ENCODE measurements around the gene TMEM121B.

The TMEM121B gene

DNA sequence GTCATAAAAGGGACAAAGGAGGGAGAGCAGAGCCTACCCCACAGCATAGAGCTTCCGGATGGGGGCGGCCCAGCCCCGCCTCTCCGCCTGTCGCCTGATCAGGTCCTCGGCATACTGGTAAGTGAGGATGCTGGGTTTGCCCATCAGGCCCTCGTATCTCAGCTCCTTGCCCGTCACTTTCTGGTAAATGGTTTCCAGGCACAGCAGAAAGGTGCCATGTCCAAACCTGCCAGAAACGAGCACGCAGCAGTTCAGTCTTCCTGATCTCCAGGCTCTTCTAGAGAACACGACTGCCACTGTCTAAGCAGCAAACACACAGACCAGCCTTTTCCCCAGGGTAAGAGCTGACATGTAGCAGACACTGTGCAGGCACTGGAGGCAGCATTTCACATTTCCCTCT lies 17.4 kb upstream of the TMEM121B start:
- DNase-seq (ENCODE audit: low read depth in 2 of 2): no peak

DNA sequence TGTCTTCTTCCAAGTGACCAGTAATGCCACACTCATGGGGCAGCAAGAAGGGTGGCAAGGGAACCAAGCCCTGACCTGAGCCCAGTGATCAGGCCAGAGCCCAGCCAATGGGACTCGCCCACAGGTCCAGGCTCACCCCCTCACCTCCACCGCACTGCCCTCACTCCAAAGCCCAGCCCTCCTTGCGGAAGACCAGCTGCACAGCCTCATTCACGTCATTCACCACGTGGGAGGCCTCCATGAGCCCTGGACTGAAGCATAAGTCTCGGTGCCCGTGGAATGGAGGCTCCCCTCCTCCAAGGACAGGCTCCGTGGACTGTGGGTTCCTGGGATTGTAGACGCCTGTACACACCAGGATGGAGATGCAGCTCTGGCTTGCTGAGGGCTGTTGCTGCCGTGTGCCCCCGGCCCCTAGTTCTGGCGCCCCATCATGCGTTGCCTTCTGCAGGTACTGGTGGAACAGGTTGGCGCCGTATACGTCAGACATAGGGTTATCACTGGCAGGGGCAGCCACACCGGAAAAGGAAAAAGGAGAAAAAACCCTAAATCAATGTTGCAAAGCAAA lies 16.8 kb upstream of the TMEM121B start:
- no peak for DNase-seq (ENCODE audit: low read depth in 2 of 2)

DNA sequence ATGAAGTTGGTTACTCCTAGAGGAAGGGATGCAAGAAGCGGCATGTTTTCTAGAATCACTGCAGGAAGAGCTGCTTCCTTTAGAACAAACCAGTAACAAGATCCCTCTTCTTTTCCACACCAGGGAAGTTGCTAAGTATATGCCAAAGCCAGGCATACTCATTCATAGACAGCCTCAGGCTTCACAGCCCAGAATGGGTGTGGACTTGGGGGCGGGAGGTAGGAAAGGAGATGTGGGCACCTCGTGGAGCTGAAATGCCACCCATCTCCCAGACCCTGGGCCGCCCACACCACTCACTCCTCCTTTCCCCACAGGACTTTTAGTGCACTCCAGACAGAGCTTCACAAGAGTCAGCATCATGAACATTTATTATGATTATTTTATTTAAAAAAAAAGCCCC lies 16.0 kb upstream of the TMEM121B start:
- DNase-seq (ENCODE audit: low read depth in 2 of 2): no peak

DNA sequence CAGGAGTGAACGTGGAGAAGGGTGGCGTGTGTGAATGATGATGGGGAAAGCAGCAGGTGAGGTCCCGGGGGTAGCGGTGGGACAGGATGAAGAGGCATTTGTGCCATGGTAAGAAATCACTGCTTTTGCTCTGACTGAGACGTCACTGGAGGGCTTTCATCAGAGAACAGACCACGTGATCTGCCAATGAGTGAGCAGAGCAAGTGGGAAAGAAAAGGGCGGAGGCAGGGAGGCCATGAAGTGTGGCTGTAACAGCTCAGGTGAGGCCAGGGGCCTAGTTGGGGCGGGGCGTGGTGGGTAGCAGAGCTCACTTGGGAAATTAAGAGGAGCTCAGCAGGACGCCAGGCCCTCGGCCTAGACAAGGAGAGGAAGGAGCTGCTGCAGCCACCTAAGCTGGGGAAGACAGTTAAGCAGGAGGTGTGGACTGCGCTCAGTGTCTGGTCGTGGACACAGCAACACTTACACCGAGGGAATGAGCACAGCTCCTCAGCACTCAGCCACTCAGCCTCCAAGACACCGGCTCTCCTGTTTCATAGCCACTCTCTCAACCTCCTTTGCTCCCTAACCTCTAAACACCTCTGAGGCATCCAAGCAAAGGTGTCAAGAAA lies 14.1 kb upstream of the TMEM121B start:
- DNase-seq (ENCODE audit: low read depth in 2 of 2): no peak

DNA sequence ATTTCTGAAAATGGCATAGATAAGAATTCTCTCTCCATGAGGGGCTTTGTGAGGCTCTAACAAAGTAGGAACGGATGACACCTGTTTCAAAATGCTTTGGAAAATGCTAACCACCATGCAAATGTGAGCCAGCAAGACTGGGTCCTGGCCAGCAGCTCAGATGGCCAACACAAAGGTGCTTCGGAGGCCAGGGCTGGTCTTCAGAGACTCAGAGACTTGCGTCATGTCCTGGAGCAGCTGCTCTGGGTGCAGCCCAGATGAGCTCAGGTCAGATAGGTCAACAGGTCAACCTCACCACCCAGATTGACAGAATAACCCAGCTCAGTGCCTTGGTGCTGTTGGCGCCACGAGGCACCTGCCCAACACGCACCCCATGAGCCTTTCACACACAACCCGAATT lies 12.0 kb upstream of the TMEM121B start:
- DNase-seq (ENCODE audit: low read depth in 2 of 2): no peak

DNA sequence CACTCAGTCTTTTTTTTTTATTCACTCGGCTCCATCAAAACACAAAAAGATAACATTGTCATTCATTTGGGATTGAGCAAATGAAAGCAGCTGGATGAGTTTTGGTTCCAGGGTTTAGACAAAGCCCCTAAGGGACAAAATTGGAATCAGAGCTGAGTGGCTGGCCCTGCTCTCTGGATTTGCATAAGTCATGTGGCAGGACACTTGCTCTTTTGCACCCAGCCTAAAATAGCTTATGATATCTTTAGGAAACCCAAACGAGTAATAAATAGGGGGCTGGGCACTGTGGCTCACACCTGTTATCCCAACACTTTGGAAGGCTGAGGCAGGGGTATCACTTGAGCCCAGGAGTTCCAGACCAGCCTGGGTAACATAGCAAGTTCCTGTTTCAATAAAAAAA lies 11.0 kb upstream of the TMEM121B start:
- DNase-seq (ENCODE audit: low read depth in 2 of 2): no peak

DNA sequence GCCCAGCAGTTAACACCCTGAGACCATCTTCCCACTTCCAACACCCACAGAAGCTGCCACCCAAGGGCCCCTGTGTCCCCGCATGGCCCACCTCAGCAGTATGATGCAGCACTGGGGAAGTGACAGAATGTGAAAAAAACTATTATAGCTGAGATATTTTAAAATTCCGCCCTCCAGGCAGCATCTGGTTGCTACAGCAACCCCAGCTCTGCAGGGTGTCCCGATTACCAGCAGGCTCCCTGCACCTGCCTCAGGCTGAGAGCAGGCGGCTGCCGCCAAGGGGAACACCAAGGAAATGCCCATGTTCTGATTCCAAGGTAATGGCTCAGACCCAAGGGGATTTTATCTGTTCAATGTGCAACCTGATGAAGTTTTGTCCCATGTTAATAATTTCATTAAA lies 10.5 kb upstream of the TMEM121B start:
- no peak for DNase-seq (ENCODE audit: low read depth in 2 of 2)

DNA sequence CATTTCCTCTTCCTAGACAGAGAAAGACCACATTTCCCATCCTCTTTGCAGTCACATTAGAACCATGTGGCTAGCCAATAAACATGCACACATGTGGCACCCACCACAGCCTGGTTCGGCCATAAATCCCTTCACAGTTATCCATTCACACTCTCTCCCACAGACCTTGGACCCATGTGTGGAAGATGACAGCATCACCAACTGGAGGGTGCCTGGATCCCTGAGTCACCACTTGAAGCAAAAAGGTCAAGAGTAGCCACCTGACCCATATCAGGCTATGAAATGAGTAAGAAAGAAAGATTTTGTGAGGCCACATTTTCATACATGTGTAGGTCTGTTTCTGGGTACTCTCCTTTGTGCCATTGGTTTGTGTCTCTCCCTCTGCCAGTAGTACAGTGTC lies 9.0 kb upstream of the TMEM121B start:
- no peak for DNase-seq (ENCODE audit: low read depth in 2 of 2)

DNA sequence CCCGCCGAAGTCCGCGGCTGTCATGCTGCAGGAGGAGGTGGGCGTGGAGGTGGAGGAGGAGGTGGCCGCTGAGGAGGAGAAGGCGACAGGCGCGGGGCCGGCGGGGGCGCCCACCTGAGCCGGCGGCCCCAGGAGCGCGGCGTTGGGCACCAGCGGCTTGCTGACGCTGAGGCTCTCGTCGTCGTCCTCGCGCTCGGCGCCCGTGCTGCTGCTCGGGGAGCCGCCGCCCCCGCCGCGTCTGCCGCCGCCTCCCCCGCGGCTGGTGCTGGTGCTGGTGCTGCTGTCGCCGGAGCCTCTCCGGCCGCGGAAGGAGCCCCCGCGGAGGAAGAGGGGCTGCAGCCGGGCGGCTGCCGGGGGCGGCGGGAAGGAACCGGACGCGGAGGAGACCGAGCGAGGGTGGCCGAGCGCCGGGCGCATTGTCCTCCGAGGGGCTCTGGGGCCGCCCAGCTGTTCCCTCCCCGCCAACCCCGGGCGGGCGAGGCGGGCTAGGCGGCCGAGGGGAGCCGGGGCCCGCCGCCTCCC lies 388 bp downstream of the TMEM121B start:
- DNase-seq (ENCODE audit: low read depth in 2 of 2): no peak

DNA sequence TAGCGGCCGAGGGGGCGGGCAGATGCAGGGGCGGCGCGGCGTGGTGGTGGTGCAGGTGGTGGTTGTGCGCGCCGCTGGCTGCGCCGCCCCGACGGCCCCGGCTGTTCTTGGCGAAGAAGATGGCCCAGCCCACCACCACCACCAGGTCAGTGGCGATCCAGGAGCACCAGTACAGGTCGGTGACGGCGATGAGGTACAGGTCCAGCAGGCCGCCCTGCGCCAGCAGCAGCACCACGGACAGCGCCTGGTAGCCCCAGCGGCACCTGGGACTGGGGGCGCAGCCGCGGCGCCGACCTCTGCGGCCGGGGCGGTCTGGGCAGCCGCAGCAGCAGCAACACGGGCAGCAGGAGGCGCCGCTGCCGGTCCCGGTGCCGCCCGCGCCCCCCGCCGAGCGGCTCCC lies 879 bp downstream of the TMEM121B start:
- peak in 1 of 2 experiments; percentile 38 for DNase-seq (ENCODE audit: low read depth in 2 of 2)

DNA sequence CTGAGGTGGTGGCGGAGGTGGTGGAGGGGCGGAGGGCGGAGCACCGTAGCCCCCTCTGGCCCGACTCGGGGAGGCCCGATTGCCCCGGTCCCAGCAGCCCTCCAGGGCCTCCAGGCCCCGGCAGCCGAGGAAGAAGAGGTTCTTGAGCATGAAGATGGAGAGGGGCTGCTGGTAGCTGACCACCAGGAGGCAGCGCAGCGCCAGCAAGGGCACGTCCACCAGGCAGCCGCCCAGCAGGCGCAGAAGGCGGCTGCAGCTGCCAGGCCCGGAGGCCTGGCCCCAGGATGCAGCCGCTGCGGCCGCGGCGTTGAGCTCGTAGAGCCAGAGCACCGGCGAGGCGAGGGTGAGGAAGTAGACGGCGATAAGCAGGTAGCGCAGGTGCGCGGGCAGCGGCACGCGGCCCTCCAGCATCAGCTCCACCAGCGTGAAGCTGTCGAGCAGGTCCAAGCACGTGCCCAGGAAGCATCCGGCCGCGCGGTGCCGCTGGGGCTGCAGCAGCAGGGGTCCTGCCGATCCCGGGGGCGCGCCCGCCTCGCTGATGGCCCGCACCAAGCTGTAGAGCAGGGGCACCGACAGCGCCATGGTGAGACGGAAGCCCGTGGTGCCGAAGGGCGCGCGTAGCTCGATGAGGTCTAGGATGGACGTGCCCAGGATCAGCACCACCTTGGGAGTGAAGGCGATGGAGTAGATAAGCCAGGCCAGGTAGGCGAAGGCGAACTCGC lies 1.5 kb downstream of the TMEM121B start:
- DNase-seq (ENCODE audit: low read depth in 2 of 2): no peak

DNA sequence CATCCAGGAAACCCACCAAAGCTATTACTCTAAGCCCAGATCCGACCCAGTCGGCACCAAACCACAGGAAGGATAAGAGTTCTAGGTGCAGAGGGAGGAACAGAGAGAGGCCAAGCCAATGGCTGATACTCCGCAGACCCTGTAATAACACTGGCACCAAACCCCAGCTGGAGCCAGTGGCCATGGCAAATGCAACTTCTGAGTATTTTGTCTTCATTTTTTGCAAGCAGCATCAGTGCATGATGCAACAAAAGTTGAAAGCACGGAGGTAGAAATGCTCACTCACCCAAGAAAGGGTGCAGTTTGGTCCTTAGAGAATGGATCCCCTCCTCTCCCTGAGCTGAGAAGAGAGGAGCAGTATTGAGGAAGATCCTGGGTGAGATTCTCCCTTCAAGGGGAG lies 2.8 kb downstream of the TMEM121B start:
- DNase-seq (ENCODE audit: low read depth in 2 of 2): no peak

DNA sequence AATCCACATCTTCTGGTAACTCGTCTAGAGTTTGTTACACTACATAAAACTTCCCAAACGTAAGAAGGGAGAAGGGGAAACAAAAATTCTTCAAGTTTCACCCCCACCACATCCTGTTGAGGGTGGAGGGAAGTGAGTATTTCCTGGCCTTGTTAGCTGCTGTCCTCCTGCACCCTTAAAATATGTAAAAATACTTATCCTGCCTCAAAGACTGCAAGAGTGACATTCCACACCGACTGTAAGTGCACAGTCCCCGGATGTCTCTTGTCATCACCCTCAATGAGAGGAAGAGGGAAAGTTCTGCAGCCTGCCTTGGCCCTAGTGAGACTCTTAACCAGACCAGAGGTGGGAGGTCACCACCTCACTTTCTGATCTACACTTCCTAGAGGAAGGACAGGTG lies 3.3 kb downstream of the TMEM121B start:
- DNase-seq (ENCODE audit: low read depth in 2 of 2): no peak

DNA sequence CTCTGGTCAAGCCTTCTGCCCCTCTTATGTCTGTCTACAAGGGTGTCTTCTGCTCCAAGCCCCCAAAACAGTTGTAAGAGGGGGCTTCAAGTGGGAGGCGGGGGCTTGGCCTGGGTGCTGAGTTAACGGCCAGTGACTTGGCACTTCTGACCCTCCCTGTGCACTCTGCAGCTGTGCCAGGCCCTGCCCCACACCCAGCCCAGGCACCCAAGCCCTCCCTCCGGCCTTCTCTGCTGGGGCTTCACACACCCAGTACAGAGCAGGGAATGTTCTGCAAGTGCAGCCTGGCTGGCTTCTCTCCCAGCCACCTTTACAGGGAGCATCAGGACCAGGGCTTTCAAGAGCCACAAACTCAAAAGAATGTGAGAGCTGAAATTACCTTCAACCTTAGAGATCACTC lies 3.8 kb downstream of the TMEM121B start:
- DNase-seq (ENCODE audit: low read depth in 2 of 2): no peak

DNA sequence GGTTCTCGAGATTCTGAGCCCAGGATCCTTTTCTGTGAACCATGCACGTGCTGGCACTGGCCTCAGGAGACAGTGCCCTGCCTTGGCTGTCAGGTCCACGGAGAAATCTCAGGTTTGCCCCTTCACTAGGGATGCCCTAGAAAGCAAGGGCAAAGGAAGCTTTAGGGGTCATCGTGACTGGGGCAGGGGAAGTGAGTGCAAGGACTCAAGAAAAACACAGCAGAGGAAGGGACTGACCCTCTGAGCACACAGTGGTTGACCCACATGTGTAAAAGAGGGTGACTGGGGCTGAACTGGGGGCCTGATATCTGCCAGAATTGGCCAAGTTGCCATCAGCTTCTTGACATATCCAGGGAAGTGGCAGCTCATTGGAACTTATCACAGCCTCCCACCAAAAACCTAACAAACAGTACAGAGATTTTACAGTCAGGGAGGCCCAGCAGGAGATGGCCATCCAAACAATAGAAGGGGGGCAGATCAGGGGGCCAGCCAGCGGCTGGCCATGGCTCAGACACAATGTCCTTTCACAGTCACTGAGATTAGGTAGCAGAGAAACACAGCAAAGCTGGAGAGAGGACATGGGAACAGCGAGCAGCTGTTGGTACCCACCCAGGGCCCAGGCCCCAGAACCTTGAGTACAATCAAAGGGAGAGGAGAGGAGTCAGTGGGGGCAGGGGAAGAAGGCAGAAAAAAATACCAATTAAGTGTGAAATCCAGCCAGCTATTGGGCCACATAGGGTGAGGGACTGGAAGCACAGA lies 4.4 kb downstream of the TMEM121B start:
- DNase-seq (ENCODE audit: low read depth in 2 of 2): no peak

DNA sequence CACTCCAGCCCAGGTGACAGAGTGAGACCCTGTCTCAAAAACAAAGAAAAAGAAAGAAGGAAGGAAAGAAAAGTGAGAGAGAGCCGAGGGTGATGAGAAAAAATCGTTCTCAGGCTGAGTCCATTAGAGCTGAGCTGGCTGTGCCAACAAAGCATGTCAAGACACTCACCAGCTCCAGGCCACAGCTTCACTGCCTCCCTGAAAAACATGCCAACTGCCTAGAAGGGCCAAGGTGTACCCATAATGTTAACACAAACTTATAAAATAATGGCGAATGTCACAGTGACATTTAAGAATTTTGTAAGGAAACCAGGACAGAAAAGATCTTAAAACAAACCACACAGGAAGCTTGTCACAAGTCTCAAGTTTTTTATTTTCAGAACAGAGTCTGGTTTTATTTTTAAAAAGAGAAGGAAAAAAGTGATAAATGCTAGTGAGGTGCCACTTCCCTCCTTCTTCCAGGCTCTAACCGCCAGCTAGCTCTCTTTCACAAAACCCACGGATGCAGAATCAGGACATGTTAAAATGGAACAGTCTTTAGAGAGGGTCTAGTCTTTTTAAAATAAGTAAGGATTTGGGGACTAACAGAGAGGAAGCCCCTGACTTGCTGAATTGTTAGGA lies 5.1 kb downstream of the TMEM121B start:
- no peak for DNase-seq (ENCODE audit: low read depth in 2 of 2)

DNA sequence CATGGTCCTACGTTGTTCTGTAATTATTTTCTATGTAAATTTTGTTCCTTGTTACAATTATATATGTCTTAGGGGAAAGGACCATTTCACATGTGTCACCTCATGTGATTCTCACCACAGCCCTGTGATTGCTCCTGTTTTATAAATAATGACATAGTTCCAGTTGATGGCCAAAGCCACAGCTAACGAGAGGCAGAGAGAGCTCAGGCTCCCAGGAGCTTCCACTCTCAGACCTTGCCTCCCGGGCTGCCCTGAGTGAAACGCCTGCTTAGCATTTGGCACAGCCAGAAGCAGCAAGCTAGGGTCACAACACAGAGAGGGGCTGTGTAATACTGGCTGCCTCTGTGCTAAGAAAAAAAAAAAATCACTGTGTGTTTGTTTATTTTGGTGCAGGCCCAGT lies 5.9 kb downstream of the TMEM121B start:
- DNase-seq (ENCODE audit: low read depth in 2 of 2): no peak

DNA sequence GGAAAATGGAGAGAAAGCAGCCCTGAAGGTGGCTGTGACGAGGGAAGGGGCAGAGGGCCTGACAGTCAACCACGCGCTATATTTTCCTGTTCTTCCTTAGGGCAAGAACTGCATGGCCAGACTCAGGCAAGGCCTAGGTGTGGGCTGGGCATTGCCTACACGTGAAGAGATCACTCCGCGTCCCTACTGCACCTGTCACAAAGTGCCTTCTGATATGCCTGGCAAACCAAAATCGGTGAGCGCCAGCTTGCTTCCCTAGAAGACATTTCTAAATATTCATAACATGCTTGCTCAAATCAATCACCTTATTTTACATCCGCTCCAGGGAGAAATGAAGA lies 6.3 kb downstream of the TMEM121B start:
- DNase-seq (ENCODE audit: low read depth in 2 of 2): no peak

DNA sequence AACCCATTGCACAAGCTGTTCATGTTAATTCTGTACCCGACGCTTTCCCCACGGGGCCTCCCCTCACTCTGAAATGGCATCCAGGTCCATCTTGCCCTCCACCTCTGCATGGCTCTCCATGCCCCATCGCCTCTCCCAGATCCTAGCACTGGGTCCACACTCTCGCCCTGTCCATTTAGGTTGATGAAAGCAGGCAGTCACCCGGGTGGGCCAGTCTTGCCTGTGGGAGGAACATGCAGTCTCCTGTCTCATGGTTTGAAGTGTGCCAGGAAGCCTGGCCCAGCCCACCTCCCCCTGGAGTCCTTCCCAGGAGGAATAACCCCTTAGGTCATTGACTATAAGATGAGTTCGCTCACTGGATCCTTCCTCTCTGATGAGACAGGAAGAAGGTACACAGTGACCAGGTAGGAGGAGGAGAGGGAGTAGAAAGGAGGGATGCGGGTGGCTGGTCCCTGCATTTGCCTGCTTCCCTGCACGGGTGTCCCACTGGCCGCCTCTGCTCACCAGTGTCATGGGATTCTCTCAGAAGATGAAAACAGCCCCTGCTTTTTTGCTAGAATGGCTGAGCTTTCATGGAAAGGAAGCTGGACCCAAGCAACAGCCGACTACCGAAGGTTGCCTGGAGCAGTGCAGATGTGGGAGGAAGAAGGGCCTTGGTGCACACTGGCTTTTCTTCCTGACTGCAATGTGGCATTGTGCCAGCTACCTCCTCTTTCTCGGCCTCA lies 6.8 kb downstream of the TMEM121B start:
- DNase-seq (ENCODE audit: low read depth in 2 of 2): no peak

DNA sequence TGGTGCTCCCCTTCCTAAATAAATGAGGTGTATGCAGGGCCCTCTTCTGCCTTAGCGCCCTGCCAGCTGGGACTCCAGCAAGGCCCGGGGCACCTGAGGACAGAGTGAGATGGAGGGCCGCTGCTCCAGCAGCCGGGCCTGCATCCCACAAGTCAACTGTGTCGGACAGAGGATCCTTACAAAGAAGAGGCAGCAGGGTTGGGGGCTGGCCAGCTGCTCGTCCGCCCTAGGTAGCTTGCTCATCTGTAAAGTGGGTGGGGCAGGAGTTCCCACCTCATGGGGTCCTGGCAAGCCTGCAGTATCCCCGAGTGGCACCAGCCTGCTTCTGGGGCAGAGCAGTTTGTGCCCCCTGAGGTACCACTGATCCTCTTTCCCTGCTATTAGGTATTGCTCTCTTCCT lies 7.6 kb downstream of the TMEM121B start:
- no peak for DNase-seq (ENCODE audit: low read depth in 2 of 2)

DNA sequence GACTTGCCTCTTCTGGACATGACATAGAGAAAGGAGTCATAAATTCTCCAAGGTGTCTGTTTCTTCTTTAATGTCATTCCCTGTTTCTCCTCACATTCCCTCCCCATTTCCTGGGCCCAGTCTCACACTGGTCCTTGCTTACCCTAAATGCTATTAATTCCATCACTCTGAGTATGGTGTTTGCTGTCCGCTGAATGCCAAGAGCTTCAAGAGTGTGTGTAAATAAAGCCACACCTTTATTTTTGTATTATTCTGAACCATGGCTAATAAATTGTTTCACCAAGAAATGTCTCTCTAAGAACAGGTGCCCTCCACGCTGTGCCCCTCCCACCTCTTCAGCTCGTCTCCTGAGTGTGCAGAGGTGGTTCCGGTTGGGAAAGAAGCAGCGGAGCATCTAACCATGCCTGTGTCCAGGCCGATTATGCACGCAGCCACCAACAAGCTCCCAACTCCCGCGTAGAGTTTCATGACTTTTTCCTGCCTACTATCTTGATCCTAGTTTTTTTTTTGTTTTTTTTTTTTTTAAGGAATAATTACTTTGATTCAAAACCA lies 8.6 kb downstream of the TMEM121B start:
- DNase-seq (ENCODE audit: low read depth in 2 of 2): no peak

All from stimulated activated CD4-positive, alpha-beta T cell treated with anti-CD3 and anti-CD28 coated beads, Interleukin-12 subunit alpha, Interleukin-12 subunit beta, amount 100 ng/mL, for 24 hours (primary cell).